LoVo (cell line): Measurements from ENCODE around the gene ZBTB7A.

Experiments
- DNase-seq: peaks from one replicate; pipeline ENCODE4 v3.0.0-alpha.2; 2016; ENCODE audit warnings: low spot score

ZBTB7A gene

GRCh38 chr19:4068047-4068966, 1.6 kb upstream of the ZBTB7A start:
- no peak for DNase-seq

GRCh38 chr19:4067396-4068046, 822 bp upstream of the ZBTB7A start:
- DNase-seq = no peak

- no peak for DNase-seq
These were observed 508 bp downstream of the ZBTB7A start for GRCh38 chr19:4066176-4066606.

- DNase-seq = peak; percentile 95
These were observed 1.1 kb downstream of the ZBTB7A start for GRCh38 chr19:4065430-4066175.

GRCh38 chr19:4064496-4065260, 2.0 kb downstream of the ZBTB7A start:
- no peak for DNase-seq

- DNase-seq = no peak
These were observed 2.6 kb downstream of the ZBTB7A start for GRCh38 chr19:4064149-4064495.

- DNase-seq = no peak
These were observed 3.1 kb downstream of the ZBTB7A start for GRCh38 chr19:4063369-4064148.

GRCh38 chr19:4062419-4063368, 4.0 kb downstream of the ZBTB7A start:
- DNase-seq = no peak

- no peak for DNase-seq
These were observed 4.8 kb downstream of the ZBTB7A start for GRCh38 chr19:4061683-4062418.

GRCh38 chr19:4061178-4061682, 5.5 kb downstream of the ZBTB7A start:
- peak; percentile 48 for DNase-seq

GRCh38 chr19:4060621-4061177, 6.0 kb downstream of the ZBTB7A start:
- no peak for DNase-seq

- DNase-seq = no peak
These were observed 6.6 kb downstream of the ZBTB7A start for GRCh38 chr19:4059891-4060620.

- DNase-seq = no peak
These were observed 7.2 kb downstream of the ZBTB7A start for GRCh38 chr19:4059453-4059871.

- no peak for DNase-seq
These were observed 7.8 kb downstream of the ZBTB7A start for GRCh38 chr19:4058693-4059452.

GRCh38 chr19:4057931-4058692, 8.6 kb downstream of the ZBTB7A start:
- no peak for DNase-seq

- DNase-seq = no peak
These were observed 11.5 kb downstream of the ZBTB7A start for GRCh38 chr19:4055209-4055552.
